ENCODE data around the gene FAM124A.
A peak's percentile ranks its signal among the peaks of the same experiment; 100 is the strongest.
"Not testable (repeated sequence)": the region's sequence is repeated elsewhere in the genome, so short reads cannot be mapped to it uniquely, and the experiment has no call there.

Gene FAM124A

DNA sequence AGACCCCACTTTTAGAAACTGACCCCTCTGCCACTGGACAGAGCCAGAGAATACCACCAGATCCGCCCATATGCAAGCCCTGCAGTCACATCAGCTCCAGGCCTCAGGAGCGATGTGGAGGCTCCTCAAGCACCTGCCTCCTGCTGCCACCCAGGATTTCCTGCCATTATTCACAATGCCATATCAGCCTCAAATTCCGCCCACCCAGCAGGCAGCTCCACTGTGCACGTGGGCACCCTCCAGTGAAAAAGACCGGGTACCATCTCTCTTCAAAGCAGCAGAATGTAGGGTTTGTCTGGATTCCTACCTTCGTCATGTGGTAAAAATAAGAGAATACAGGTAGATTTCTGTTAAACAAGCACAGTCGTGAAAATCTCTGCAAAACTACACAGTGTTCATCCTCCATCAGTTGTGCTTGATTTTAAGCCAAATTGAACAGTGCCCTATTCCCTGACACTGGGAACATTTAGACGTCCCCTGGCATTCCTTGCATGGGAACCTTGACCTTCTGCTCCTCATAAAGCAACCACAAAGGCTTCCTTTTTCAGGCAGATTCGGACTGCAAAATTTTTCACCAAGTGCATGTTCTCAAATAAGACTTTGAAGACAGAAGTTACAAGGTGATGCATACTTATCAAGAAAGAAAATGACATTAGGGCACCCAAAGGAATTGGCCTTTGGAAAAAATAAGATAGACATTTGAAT, 56.4 kb downstream of the FAM124A start:
- DNase-seq = no peak
- no peaks in the 10 kb centered on the region for H3K36me3 ChIP-seq (ENCODE audit: control insufficient read depth, insufficient read depth, low read length)
- no peak overlapping the region for H3K4me3 ChIP-seq (ENCODE audit: insufficient read depth, low read depth, low read length, poor library complexity, severe bottlenecking)
- no peak overlapping the region for H3K27ac ChIP-seq (ENCODE audit: insufficient read depth, low read length, poor library complexity, severe bottlenecking)
- no peaks in the 10 kb centered on the region for H3K27me3 ChIP-seq (replicated peaks; ENCODE audit: control insufficient read depth, insufficient read depth, low read length, poor library complexity, severe bottlenecking)
- no peaks in the 10 kb centered on the region for H3K9me3 ChIP-seq (ENCODE audit: control insufficient read depth, low read length)
- no peaks in the 10 kb centered on the region for H3K4me1 ChIP-seq (ENCODE audit: control insufficient read depth, insufficient read depth, low read length, poor library complexity, severe bottlenecking)

DNA sequence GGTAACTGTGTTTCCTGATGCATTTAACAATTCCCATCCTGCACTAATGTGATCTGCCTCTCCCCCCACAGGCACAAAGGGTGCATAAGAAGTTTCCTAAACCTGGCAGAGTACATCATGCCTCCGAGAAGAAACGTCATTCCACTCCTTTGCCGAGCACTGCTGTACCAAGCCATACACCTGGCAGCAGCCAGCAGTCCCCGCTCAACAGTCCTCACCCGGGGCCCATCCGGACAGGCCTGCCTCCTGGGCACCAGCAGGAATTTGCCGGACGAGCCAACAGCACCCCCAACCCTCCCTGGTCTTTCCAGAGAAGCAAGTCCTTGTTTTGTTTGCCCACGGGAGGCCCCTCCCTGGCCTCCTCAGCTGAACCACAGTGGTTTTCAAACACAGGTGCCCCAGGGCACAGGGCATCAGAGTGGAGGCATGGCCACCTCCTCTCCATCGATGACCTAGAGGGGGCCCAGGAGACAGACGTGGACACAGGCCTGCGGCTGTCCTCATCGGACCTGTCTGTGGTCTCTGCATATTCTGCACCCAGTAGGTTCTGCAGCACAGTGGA, 58.3 kb downstream of the FAM124A start:
- DNase-seq = no peak
- Histone ChIP-seq H3K27me3 (replicated peaks; ENCODE audit: control insufficient read depth, insufficient read depth, low read length, poor library complexity, severe bottlenecking) (no peaks in the 10 kb centered on the region), H3K9me3 (ENCODE audit: control insufficient read depth, low read length) (no peaks in the 10 kb centered on the region), H3K36me3 (ENCODE audit: control insufficient read depth, insufficient read depth, low read length) (no peaks in the 10 kb centered on the region), H3K4me1 (ENCODE audit: control insufficient read depth, insufficient read depth, low read length, poor library complexity, severe bottlenecking) (no peaks in the 10 kb centered on the region), H3K4me3 (ENCODE audit: insufficient read depth, low read depth, low read length, poor library complexity, severe bottlenecking) (no peak overlapping the region), H3K27ac (ENCODE audit: insufficient read depth, low read length, poor library complexity, severe bottlenecking) (no peak overlapping the region)

DNA sequence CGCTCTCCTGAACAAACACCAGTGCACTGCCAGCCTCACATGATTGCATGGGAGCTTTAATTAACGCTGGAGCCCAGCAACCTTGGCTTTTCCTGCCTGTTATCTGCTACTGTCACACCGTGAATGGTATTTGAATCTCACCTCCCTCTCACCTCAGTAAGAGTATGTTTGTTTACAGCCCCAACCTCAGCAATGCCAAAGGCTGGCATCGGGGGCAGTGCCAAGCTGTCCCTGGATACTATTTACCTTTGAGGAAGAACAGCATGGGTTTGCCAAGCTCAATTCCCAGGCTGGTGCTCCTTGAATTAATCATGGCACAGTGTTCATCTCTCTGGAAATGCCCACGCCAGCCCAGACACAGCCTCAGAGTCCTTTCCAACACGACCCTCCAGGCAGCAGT, 60.1 kb downstream of the FAM124A start:
- Histone ChIP-seq H3K36me3 (ENCODE audit: control insufficient read depth, insufficient read depth, low read length) (no peaks in the 10 kb centered on the region), H3K27me3 (replicated peaks; ENCODE audit: control insufficient read depth, insufficient read depth, low read length, poor library complexity, severe bottlenecking) (no peaks in the 10 kb centered on the region), H3K4me3 (ENCODE audit: insufficient read depth, low read depth, low read length, poor library complexity, severe bottlenecking) (no peak overlapping the region), H3K4me1 (ENCODE audit: control insufficient read depth, insufficient read depth, low read length, poor library complexity, severe bottlenecking) (no peaks in the 10 kb centered on the region), H3K9me3 (ENCODE audit: control insufficient read depth, low read length) (no peaks in the 10 kb centered on the region), H3K27ac (ENCODE audit: insufficient read depth, low read length, poor library complexity, severe bottlenecking) (no peak overlapping the region)
- no peak for DNase-seq

- not testable (repeated sequence) for H3K27me3 ChIP-seq (replicated peaks; ENCODE audit: control insufficient read depth, insufficient read depth, low read length, poor library complexity, severe bottlenecking); DNase-seq; H3K27ac ChIP-seq (ENCODE audit: insufficient read depth, low read length, poor library complexity, severe bottlenecking); H3K4me3 ChIP-seq (ENCODE audit: insufficient read depth, low read depth, low read length, poor library complexity, severe bottlenecking); H3K4me1 ChIP-seq (ENCODE audit: control insufficient read depth, insufficient read depth, low read length, poor library complexity, severe bottlenecking); H3K36me3 ChIP-seq (ENCODE audit: control insufficient read depth, insufficient read depth, low read length); H3K9me3 ChIP-seq (ENCODE audit: control insufficient read depth, low read length)
Measured at GRCh38 chr13:51282923-51283322, 60.7 kb downstream of the FAM124A start.

GRCh38 chr13:51283371-51283770, 61.2 kb downstream of the FAM124A start:
- Histone ChIP-seq H3K27me3 (replicated peaks; ENCODE audit: control insufficient read depth, insufficient read depth, low read length, poor library complexity, severe bottlenecking) (no peaks in the 10 kb centered on the region), H3K4me3 (ENCODE audit: insufficient read depth, low read depth, low read length, poor library complexity, severe bottlenecking) (no peak overlapping the region), H3K27ac (ENCODE audit: insufficient read depth, low read length, poor library complexity, severe bottlenecking) (no peak overlapping the region), H3K4me1 (ENCODE audit: control insufficient read depth, insufficient read depth, low read length, poor library complexity, severe bottlenecking) (no peaks in the 10 kb centered on the region), H3K9me3 (ENCODE audit: control insufficient read depth, low read length) (no peaks in the 10 kb centered on the region), H3K36me3 (ENCODE audit: control insufficient read depth, insufficient read depth, low read length) (no peaks in the 10 kb centered on the region)
- DNase-seq = no peak

DNA sequence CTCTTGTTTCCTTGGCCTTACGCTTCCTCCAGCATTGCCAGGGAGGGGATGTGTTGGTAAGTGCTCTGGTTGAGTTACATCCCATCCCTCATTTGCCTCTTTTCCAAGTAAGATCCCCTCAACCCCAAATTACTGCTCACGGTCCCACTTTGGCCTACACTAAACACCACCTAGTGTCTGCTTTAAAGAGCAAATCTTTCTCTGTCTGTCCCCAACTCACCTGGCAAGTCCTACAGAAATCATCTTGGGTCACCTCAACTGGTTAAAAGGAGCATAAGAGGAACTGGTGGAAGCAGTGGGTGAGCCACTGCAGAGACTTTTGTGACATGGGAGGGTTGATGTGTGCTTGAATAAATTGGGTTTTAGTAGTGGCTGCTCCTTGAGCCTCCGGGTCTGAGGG, 62.1 kb downstream of the FAM124A start:
- Histone ChIP-seq H3K27me3 (replicated peaks; ENCODE audit: control insufficient read depth, insufficient read depth, low read length, poor library complexity, severe bottlenecking) (no peaks in the 10 kb centered on the region), H3K27ac (ENCODE audit: insufficient read depth, low read length, poor library complexity, severe bottlenecking) (no peak overlapping the region), H3K4me1 (ENCODE audit: control insufficient read depth, insufficient read depth, low read length, poor library complexity, severe bottlenecking) (no peaks in the 10 kb centered on the region), H3K36me3 (ENCODE audit: control insufficient read depth, insufficient read depth, low read length) (no peaks in the 10 kb centered on the region), H3K4me3 (ENCODE audit: insufficient read depth, low read depth, low read length, poor library complexity, severe bottlenecking) (no peak overlapping the region), H3K9me3 (ENCODE audit: control insufficient read depth, low read length) (no peaks in the 10 kb centered on the region)
- DNase-seq = no peak

DNA sequence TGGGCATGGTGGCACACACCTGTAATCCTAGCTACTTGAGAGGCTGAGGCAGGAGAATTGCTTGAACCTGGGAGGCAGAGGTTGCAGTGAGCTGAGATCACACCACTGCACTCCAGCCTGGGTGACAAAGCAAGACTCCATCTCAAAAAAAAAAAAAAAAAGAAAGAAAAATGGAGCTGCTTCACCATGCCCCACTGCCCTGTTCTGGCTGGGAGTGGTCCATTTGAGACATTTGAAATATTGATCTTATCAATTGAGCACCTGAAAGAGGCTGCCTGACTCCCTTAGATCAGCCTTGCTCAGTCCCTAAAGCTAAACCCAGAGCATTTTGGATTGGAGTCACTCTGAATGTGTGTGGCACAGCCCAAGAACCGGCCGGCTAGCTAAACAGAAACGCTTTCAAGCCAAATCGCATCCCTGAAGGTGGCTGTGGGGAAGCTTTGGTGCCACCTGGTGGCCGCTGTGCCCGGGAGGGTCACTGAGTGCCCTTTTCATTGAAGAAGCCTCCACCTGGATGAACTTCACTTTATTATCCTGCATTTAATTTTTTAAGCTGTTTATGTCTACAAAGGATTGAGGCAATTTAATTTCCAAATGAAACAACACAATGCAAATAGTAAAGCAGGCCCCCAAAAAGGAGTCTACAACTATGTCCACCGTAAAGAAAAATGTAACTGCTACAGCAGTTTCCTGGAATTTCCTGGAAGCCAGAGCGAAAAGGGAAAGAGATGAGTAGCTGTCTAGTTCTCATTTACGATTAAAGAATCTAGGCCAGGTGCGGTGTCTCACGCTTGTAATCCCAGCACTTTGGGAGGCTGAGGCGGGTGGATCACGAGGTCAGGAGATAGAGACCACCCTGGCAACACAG, 64.2 kb downstream of the FAM124A start:
- Histone ChIP-seq H3K4me3 (ENCODE audit: insufficient read depth, low read depth, low read length, poor library complexity, severe bottlenecking) (no peak overlapping the region), H3K36me3 (ENCODE audit: control insufficient read depth, insufficient read depth, low read length) (no peaks in the 10 kb centered on the region), H3K4me1 (ENCODE audit: control insufficient read depth, insufficient read depth, low read length, poor library complexity, severe bottlenecking) (no peaks in the 10 kb centered on the region), H3K9me3 (ENCODE audit: control insufficient read depth, low read length) (no peaks in the 10 kb centered on the region), H3K27me3 (replicated peaks; ENCODE audit: control insufficient read depth, insufficient read depth, low read length, poor library complexity, severe bottlenecking) (no peaks in the 10 kb centered on the region), H3K27ac (ENCODE audit: insufficient read depth, low read length, poor library complexity, severe bottlenecking) (no peak overlapping the region)
- peak; percentile 12 to 32 (median 19) for DNase-seq

DNA sequence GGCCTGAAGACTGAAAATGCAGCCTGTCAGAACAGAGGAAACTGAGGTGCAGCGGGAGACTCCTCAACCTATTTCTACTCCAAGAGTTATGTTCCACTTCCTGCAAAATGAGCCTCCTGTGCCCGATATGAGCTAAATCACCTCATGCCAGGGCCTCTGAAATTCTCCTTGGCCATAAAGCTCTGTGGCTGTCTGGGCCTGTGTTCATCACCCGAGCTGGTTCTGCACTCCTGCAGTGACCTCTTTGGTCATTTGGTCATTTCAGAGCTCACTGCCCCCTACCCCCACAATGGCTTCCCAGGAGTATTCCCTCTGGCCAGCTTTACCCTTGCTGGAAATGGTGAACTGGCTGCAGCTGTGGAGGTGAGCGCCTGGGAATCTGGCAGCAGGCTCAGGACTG, 65.6 kb downstream of the FAM124A start:
- Histone ChIP-seq H3K4me3 (ENCODE audit: insufficient read depth, low read depth, low read length, poor library complexity, severe bottlenecking) (no peak overlapping the region), H3K36me3 (ENCODE audit: control insufficient read depth, insufficient read depth, low read length) (no peaks in the 10 kb centered on the region)
- no peak for DNase-seq

GRCh38 chr13:51288254-51288653, 66.1 kb downstream of the FAM124A start:
- H3K27me3 ChIP-seq (replicated peaks; ENCODE audit: control insufficient read depth, insufficient read depth, low read length, poor library complexity, severe bottlenecking); H3K4me3 ChIP-seq (ENCODE audit: insufficient read depth, low read depth, low read length, poor library complexity, severe bottlenecking); H3K4me1 ChIP-seq (ENCODE audit: control insufficient read depth, insufficient read depth, low read length, poor library complexity, severe bottlenecking); H3K9me3 ChIP-seq (ENCODE audit: control insufficient read depth, low read length); H3K27ac ChIP-seq (ENCODE audit: insufficient read depth, low read length, poor library complexity, severe bottlenecking); H3K36me3 ChIP-seq (ENCODE audit: control insufficient read depth, insufficient read depth, low read length); DNase-seq: not testable (repeated sequence)

More for the DNA sequence above, 65.6 kb downstream of the FAM124A start:
- Histone ChIP-seq H3K4me1 (ENCODE audit: control insufficient read depth, insufficient read depth, low read length, poor library complexity, severe bottlenecking) (no peaks in the 10 kb centered on the region), H3K27ac (ENCODE audit: insufficient read depth, low read length, poor library complexity, severe bottlenecking) (no peak overlapping the region), H3K9me3 (ENCODE audit: control insufficient read depth, low read length) (no peaks in the 10 kb centered on the region), H3K27me3 (replicated peaks; ENCODE audit: control insufficient read depth, insufficient read depth, low read length, poor library complexity, severe bottlenecking) (no peaks in the 10 kb centered on the region)

DNA sequence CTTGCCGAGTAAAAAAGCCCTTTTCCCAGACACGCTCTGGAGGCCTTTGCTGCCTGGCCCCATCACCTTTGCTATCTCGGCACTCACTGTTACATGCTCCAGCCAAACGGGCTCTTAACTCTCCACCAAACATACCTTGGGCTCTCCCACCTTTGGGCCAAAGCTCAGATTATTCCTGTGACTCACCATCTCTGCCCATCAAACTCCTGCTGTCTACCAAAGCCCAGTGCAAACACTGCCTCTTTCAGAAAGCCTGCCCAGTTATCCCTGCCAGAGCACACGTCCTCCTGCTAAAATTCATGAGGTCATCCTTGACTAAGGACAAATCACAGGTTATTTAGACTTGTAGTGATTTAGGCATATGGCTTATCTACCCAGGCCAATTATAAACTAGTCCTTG, 69.1 kb downstream of the FAM124A start:
- no peaks in the 10 kb centered on the region for H3K27me3 ChIP-seq (replicated peaks; ENCODE audit: control insufficient read depth, insufficient read depth, low read length, poor library complexity, severe bottlenecking)
- H3K4me3 ChIP-seq (ENCODE audit: insufficient read depth, low read depth, low read length, poor library complexity, severe bottlenecking) = no peak overlapping the region
- DNase-seq = no peak
- no peaks in the 10 kb centered on the region for H3K9me3 ChIP-seq (ENCODE audit: control insufficient read depth, low read length)
- H3K27ac ChIP-seq (ENCODE audit: insufficient read depth, low read length, poor library complexity, severe bottlenecking) = no peak overlapping the region
- H3K4me1 ChIP-seq (ENCODE audit: control insufficient read depth, insufficient read depth, low read length, poor library complexity, severe bottlenecking) = no peaks in the 10 kb centered on the region
- no peaks in the 10 kb centered on the region for H3K36me3 ChIP-seq (ENCODE audit: control insufficient read depth, insufficient read depth, low read length)

Measured in effector memory CD4-positive, alpha-beta T cell (primary cell).